HepG2 (cell line): ENCODE results near the gene NECTIN2. TPM values are rescaled to one million over a fixed set of nuclear protein-coding genes. Genes with fewer than 3 reads are reported as not detected.

Experiments used
- ATF7-NPFF ChIP-seq: sonication (generic); formaldehyde crosslinking; IDR thresholded peaks from 2 replicates; pipeline ENCODE4 v1.8.1; 2023; ENCODE audit warnings: mild to moderate bottlenecking, low read depth, missing genetic modification reagents, moderate library complexity
- ETV6 ChIP-seq: sonication (generic); formaldehyde crosslinking; conservative IDR thresholded peaks from 2 replicates; pipeline ENCODE4 v1.4.0; 2020; ENCODE audit warnings: missing genetic modification reagents
- GMEB1 ChIP-seq: sonication (generic); formaldehyde crosslinking; IDR thresholded peaks from 2 replicates; pipeline ENCODE4 v1.5.1; 2020; ENCODE audit warnings: missing genetic modification reagents, mild to moderate bottlenecking, borderline replicate concordance
- IKZF1 ChIP-seq: fragments of 450-650 bp; IDR thresholded peaks from 2 replicates; pipeline ENCODE4 v1.7.1; 2016
- RCOR2 ChIP-seq: IDR thresholded peaks from 2 replicates; pipeline ENCODE4 v1.6.1; 2016; ENCODE audit warnings: missing biosample characterization, missing genetic modification reagents
- RELA ChIP-seq: sonication (generic); formaldehyde crosslinking; IDR thresholded peaks from 2 replicates; pipeline ENCODE4 v1.4.0; 2020; ENCODE audit warnings: missing genetic modification reagents
- RFX3 ChIP-seq: IDR thresholded peaks from 2 replicates; pipeline ENCODE4 v1.6.1; 2016; ENCODE audit warnings: missing biosample characterization, missing genetic modification reagents
- SATB2 ChIP-seq: sonication (generic); formaldehyde crosslinking; IDR thresholded peaks from 2 replicates; pipeline ENCODE4 v1.5.0; 2020; ENCODE audit warnings: missing genetic modification reagents
- ZBTB2 ChIP-seq: sonication (generic); formaldehyde crosslinking; IDR thresholded peaks from 2 replicates; pipeline ENCODE4 v1.8.0; 2022; ENCODE audit warnings: low read depth, missing genetic modification reagents
- ZC3H13 ChIP-seq: sonication (generic); formaldehyde crosslinking; IDR thresholded peaks from 2 replicates; pipeline ENCODE4 v1.8.1; 2023; ENCODE audit warnings: mild to moderate bottlenecking, missing genetic modification reagents, moderate library complexity
- ZNF121 ChIP-seq: sonication (generic); formaldehyde crosslinking; IDR thresholded peaks from 2 replicates; pipeline ENCODE4 v1.5.0; 2020; ENCODE audit warnings: mild to moderate bottlenecking, missing genetic modification reagents
- ZNF274 ChIP-seq: sonication (generic); formaldehyde crosslinking; IDR thresholded peaks from 2 replicates; pipeline ENCODE4 v1.5.1; 2020; ENCODE audit warnings: mild to moderate bottlenecking, missing genetic modification reagents
- ZNF30 ChIP-seq: sonication (generic); formaldehyde crosslinking; IDR thresholded peaks from 2 replicates; pipeline ENCODE4 v1.5.0; 2020; ENCODE audit warnings: mild to moderate bottlenecking, missing genetic modification reagents
- ZNF335 ChIP-seq: sonication (generic); formaldehyde crosslinking; IDR thresholded peaks from 2 replicates; pipeline ENCODE4 v1.4.0; 2020; ENCODE audit warnings: missing genetic modification reagents
- ZNF530 ChIP-seq: sonication (generic); formaldehyde crosslinking; IDR thresholded peaks from 2 replicates; pipeline ENCODE4 v1.5.0; 2020; ENCODE audit warnings: low read depth, mild to moderate bottlenecking, missing genetic modification reagents
- ZNF839 ChIP-seq: sonication (generic); formaldehyde crosslinking; IDR thresholded peaks from 2 replicates; pipeline ENCODE4 v1.4.0; 2020; ENCODE audit warnings: missing genetic modification reagents, mild to moderate bottlenecking, borderline replicate concordance
- polyA plus RNA-seq, 8 experiments: library from polyadenylated mRNA; depleted of rRNA in 3 of 8; stranded (reverse) in 7 of 8; unstranded in 1 of 8; fragments of >200 nt; fragmentation: Illumina TruSeq in 4 of 8; extraction: Trizol in 4 of 8; gene quantifications; 2 replicates each; pipeline versions ENCODE4 v1.2.1 to v1.2.3, GENCODE V29; 2011 to 2016; ENCODE audit warnings: low read depth in 4 of 8, missing spikeins in 1 of 8, mixed read lengths in 1 of 8; ENCODE audit not compliant: insufficient read depth in 1 of 8
- total RNA-seq, 5 experiments: library from RNA; depleted of rRNA; stranded (reverse); fragments of >200 nt; fragmentation: Illumina TruSeq; extraction: Trizol; gene quantifications; 2 replicates each; pipeline ENCODE4 v1.2.3, GENCODE V29; 2016; ENCODE audit warnings: low read depth in 1 of 5
- TF ChIP-seq, protein P1 (sequence below): sonication (generic); formaldehyde crosslinking; IDR thresholded peaks from 2 replicates; pipeline ENCODE4 v1.4.0; 2020; ENCODE audit warnings: missing genetic modification reagents, borderline replicate concordance
- TF ChIP-seq, protein P2 (sequence below): sonication (generic); formaldehyde crosslinking; IDR thresholded peaks from 2 replicates; pipeline ENCODE4 v1.5.1; 2020; ENCODE audit warnings: missing genetic modification reagents, mild to moderate bottlenecking, borderline replicate concordance
- TF ChIP-seq, protein P3 (sequence below): sonication (generic); formaldehyde crosslinking; IDR thresholded peaks from 2 replicates; pipeline ENCODE4 v1.4.0; 2020; ENCODE audit warnings: missing genetic modification reagents
- TF ChIP-seq, protein P4 (sequence below): conservative IDR thresholded peaks from 2 replicates; pipeline ENCODE4 v1.6.1; 2018; ENCODE audit warnings: missing genetic modification reagents

The NECTIN2 gene
- total and polyA plus RNA-seq, 2 of the 13 experiments (the other 11 are each of a cell fraction or from before 2014, with no cell fraction given) = 75.4 to 114 TPM

DNA sequence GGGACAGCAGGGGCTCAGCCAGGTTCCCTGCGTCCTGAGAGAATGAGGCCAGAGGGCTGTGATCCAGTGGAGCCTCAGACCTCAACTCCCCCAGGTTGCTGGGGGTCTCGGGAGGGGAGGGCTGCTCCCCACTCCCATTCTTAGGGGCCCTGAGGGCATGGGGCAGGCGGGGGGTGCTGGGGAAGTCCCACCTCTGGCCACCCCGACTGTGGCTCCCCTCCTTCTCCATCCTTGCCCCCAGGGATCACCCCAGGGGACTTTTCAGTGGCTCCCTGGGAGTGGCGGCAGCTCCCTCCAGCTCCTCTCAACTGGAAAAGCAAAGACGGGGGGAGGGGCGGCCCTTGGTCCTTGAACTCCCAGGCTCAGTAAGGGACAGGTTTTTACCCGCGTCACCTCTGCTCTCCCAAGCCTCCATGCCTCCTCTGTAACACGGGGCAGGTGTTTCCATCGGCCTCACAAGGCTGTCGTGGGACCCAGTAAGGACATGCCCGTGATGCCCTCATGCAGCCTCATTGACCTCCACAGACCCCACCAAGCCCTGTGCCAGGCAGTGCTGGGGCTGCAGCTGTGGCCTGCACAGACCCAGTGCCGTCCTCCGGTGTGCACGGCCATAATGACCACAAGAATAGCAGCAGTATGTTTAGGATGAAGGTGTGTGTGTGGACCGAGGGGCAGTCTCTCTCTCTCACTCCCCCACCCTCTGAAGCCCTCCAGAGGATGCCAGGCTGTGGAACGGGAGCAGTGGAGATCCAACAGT is 33.4 kb downstream of the NECTIN2 start (continued):
- TF ChIP-seq ZNF30 = no peak
- TF ChIP-seq ATF7-NPFF (CRISPR knock-in tag) = no peak
- TF ChIP-seq, protein P1, sequence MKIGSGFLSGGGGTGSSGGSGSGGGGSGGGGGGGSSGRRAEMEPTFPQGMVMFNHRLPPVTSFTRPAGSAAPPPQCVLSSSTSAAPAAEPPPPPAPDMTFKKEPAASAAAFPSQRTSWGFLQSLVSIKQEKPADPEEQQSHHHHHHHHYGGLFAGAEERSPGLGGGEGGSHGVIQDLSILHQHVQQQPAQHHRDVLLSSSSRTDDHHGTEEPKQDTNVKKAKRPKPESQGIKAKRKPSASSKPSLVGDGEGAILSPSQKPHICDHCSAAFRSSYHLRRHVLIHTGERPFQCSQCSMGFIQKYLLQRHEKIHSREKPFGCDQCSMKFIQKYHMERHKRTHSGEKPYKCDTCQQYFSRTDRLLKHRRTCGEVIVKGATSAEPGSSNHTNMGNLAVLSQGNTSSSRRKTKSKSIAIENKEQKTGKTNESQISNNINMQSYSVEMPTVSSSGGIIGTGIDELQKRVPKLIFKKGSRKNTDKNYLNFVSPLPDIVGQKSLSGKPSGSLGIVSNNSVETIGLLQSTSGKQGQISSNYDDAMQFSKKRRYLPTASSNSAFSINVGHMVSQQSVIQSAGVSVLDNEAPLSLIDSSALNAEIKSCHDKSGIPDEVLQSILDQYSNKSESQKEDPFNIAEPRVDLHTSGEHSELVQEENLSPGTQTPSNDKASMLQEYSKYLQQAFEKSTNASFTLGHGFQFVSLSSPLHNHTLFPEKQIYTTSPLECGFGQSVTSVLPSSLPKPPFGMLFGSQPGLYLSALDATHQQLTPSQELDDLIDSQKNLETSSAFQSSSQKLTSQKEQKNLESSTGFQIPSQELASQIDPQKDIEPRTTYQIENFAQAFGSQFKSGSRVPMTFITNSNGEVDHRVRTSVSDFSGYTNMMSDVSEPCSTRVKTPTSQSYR = peak; percentile 67; the same call in 1 of the 2 replicates
- no peak for TF ChIP-seq ZBTB2 (CRISPR knock-in tag)
- TF ChIP-seq ZNF121 (CRISPR knock-in tag) = peak; percentile 72
- TF ChIP-seq RCOR2 (CRISPR knock-in tag) = no peak
- TF ChIP-seq IKZF1 = no peak
- no peak for TF ChIP-seq ZNF335 (CRISPR knock-in tag)
- TF ChIP-seq, protein P2, sequence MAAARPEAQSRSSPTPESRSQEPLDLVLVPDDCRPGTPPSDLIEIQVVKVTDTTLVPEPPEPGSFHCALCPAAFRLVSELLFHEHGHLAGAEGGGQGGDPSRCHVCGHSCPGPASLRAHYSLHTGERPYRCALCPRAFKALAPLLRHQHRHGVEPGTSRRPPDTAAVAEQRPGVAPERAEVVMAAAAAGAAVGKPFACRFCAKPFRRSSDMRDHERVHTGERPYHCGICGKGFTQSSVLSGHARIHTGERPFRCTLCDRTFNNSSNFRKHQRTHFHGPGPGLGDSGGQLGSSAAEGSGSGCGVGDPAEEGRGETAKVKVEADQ (CRISPR knock-in tag) = no peak
- TF ChIP-seq ZNF530 = no peak
- no peak for TF ChIP-seq ZNF839
- no peak for TF ChIP-seq ETV6 (CRISPR knock-in tag)
- no peak for TF ChIP-seq ZNF274 (CRISPR knock-in tag)
- TF ChIP-seq GMEB1 (CRISPR knock-in tag) = no peak
- no peak for TF ChIP-seq SATB2 (CRISPR knock-in tag)
- TF ChIP-seq RELA (CRISPR knock-in tag) = no peak
- TF ChIP-seq, protein P3, sequence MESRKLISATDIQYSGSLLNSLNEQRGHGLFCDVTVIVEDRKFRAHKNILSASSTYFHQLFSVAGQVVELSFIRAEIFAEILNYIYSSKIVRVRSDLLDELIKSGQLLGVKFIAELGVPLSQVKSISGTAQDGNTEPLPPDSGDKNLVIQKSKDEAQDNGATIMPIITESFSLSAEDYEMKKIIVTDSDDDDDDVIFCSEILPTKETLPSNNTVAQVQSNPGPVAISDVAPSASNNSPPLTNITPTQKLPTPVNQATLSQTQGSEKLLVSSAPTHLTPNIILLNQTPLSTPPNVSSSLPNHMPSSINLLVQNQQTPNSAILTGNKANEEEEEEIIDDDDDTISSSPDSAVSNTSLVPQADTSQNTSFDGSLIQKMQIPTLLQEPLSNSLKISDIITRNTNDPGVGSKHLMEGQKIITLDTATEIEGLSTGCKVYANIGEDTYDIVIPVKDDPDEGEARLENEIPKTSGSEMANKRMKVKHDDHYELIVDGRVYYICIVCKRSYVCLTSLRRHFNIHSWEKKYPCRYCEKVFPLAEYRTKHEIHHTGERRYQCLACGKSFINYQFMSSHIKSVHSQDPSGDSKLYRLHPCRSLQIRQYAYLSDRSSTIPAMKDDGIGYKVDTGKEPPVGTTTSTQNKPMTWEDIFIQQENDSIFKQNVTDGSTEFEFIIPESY (CRISPR knock-in tag) = peak; percentile 39; the same call in 1 of the 2 replicates
- TF ChIP-seq, protein P4, sequence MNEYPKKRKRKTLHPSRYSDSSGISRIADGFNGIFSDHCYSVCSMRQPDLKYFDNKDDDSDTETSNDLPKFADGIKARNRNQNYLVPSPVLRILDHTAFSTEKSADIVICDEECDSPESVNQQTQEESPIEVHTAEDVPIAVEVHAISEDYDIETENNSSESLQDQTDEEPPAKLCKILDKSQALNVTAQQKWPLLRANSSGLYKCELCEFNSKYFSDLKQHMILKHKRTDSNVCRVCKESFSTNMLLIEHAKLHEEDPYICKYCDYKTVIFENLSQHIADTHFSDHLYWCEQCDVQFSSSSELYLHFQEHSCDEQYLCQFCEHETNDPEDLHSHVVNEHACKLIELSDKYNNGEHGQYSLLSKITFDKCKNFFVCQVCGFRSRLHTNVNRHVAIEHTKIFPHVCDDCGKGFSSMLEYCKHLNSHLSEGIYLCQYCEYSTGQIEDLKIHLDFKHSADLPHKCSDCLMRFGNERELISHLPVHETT (CRISPR knock-in tag) = no peak
- TF ChIP-seq RFX3 (CRISPR knock-in tag) = no peak
- TF ChIP-seq ZC3H13 (CRISPR knock-in tag) = peak; percentile 25; the same call in 1 of the 2 replicates
